SK-N-SH treated with all-trans-retinoic acid at 6 μM for 48 hours (cell line): ENCODE measurements around the gene SNX5.

Experiments
- ATAC-seq: fragments of 200-7000 bp; cut with Tn5 transposase; 3 replicates; pipeline ENCODE4 v1.9.1; 2020; ENCODE audit warnings: mild to moderate bottlenecking, moderate library complexity
- BACH2 ChIP-seq: fragments of 250-450 bp; sonication (Bioruptor Pico); IDR thresholded peaks from 2 replicates; pipeline ENCODE4 v1.9.0; 2021; ENCODE audit warnings: mild to moderate bottlenecking, borderline replicate concordance
- CREB5 ChIP-seq: fragments of 250-450 bp; sonication (Bioruptor Pico); IDR thresholded peaks from 2 replicates; pipeline ENCODE4 v1.5.1; 2020; ENCODE audit warnings: low read depth, mild to moderate bottlenecking, moderate library complexity
- CSDC2 ChIP-seq: fragments of 250-450 bp; sonication (Bioruptor Pico); IDR thresholded peaks from 2 replicates; pipeline ENCODE4 v1.5.0; 2020; ENCODE audit warnings: mild to moderate bottlenecking, moderate library complexity
- GLIS3 ChIP-seq: fragments of 250-450 bp; sonication (Bioruptor Pico); IDR thresholded peaks from 2 replicates; pipeline ENCODE4 v1.5.0; 2020; ENCODE audit warnings: mild to moderate bottlenecking, moderate library complexity
- ISL1 ChIP-seq: fragments of 250-450 bp; sonication (Bioruptor Pico); IDR thresholded peaks from 2 replicates; pipeline ENCODE4 v2.1.2; 2022; ENCODE audit warnings: mild to moderate bottlenecking, moderate library complexity
- OSR1 ChIP-seq: fragments of 250-450 bp; sonication (Bioruptor Pico); IDR thresholded peaks from 2 replicates; pipeline ENCODE4 v1.8.0; 2022; ENCODE audit warnings: moderate library complexity, mild to moderate bottlenecking, inconsistent platforms
- POU6F1 ChIP-seq: fragments of 250-450 bp; sonication (Bioruptor Pico); IDR thresholded peaks from 2 replicates; pipeline ENCODE4 v1.8.0; 2021; ENCODE audit warnings: low read depth, mild to moderate bottlenecking, moderate library complexity, borderline replicate concordance
- PPARA ChIP-seq: fragments of 250-450 bp; sonication (Bioruptor Pico); IDR thresholded peaks from 2 replicates; pipeline ENCODE4 v1.5.0; 2020; ENCODE audit warnings: mild to moderate bottlenecking, borderline replicate concordance
- RARB ChIP-seq: fragments of 250-450 bp; sonication (Bioruptor Pico); IDR thresholded peaks from 2 replicates; pipeline ENCODE4 v1.8.0; 2021; ENCODE audit warnings: mild to moderate bottlenecking, moderate library complexity
- SNAI2 ChIP-seq: fragments of 250-450 bp; sonication (Bioruptor Pico); IDR thresholded peaks from 2 replicates; pipeline ENCODE4 v1.5.0; 2020; ENCODE audit warnings: mild to moderate bottlenecking, moderate library complexity
- TCF4 ChIP-seq: fragments of 250-450 bp; sonication (Bioruptor Pico); IDR thresholded peaks from 2 replicates; pipeline ENCODE4 v1.8.0; 2021; ENCODE audit warnings: mild to moderate bottlenecking, moderate library complexity, borderline replicate concordance
- TOX ChIP-seq: fragments of 250-450 bp; sonication (Bioruptor Pico); IDR thresholded peaks from 2 replicates; pipeline ENCODE4 v1.8.0; 2021; ENCODE audit warnings: mild to moderate bottlenecking, moderate library complexity, borderline replicate concordance
- ZC3H10 ChIP-seq: fragments of 250-450 bp; sonication (Bioruptor Pico); IDR thresholded peaks from 2 replicates; pipeline ENCODE4 v1.5.1; 2021; ENCODE audit warnings: mild to moderate bottlenecking, moderate library complexity
- ZFP3 ChIP-seq: fragments of 250-450 bp; sonication (Bioruptor Pico); IDR thresholded peaks from 2 replicates; pipeline ENCODE4 v1.5.0; 2020; ENCODE audit warnings: mild to moderate bottlenecking, moderate library complexity
- ZFP30 ChIP-seq: fragments of 450-650 bp; formaldehyde crosslinking; IDR thresholded peaks from 2 replicates; pipeline ENCODE4 v1.5.0; 2022; ENCODE audit warnings: mild to moderate bottlenecking, moderate library complexity
- ZNF565 ChIP-seq: fragments of 450-650 bp; formaldehyde crosslinking; conservative IDR thresholded peaks from 2 replicates; pipeline ENCODE4 v1.5.0; 2020; ENCODE audit warnings: low read depth, mild to moderate bottlenecking, moderate library complexity
- ZNF70 ChIP-seq: fragments of 450-650 bp; formaldehyde crosslinking; IDR thresholded peaks from 2 replicates; pipeline ENCODE4 v1.5.0; 2020; ENCODE audit warnings: mild to moderate bottlenecking, moderate library complexity
- ZNF8 ChIP-seq: fragments of 450-650 bp; formaldehyde crosslinking; IDR thresholded peaks from 2 replicates; pipeline ENCODE4 v1.5.0; 2020; ENCODE audit warnings: mild to moderate bottlenecking, moderate library complexity
- TF ChIP-seq, protein P1 (sequence below): fragments of 250-450 bp; sonication (Bioruptor Pico); IDR thresholded peaks from 2 replicates; pipeline ENCODE4 v1.5.0; 2020; ENCODE audit warnings: mild to moderate bottlenecking, moderate library complexity
- TF ChIP-seq, protein P2 (sequence below): fragments of 250-450 bp; sonication (Bioruptor Pico); IDR thresholded peaks from 2 replicates; pipeline ENCODE4 v1.8.0; 2020; ENCODE audit warnings: mild to moderate bottlenecking, moderate library complexity, borderline replicate concordance

Gene SNX5

GRCh38 chr20:17968366-17969277 is at the start of gene SNX5, which contains the start of gene MGME1:
TSS of gene SNX5 (minus strand) at chr20:17968794. CDS start at chr20:17968425, 369 bp downstream.
TSS of gene MGME1 (plus strand) at chr20:17969018. CDS start at chr20:17969860, 842 bp downstream.
- ATAC-seq: peak; percentile 95
- TF ChIP-seq ISL1 (CRISPR knock-in tag) (no peak), CREB5 (CRISPR knock-in tag) (no peak), TOX (CRISPR knock-in tag) (no peak), ZC3H10 (CRISPR knock-in tag) (no peak), CSDC2 (CRISPR knock-in tag) (peak; percentile 94), ZFP3 (peak; percentile 43; the same call in 1 of the 2 replicates), PPARA (no peak), SNAI2 (CRISPR knock-in tag) (no peak), ZFP30 (0 out of 2 replicates have a peak, but pooled peaks have one; percentile 17), OSR1 (CRISPR knock-in tag) (no peak), RARB (no peak), ZNF70 (CRISPR knock-in tag) (0 out of 2 replicates have a peak, but pooled peaks have one; percentile 22), GLIS3 (CRISPR knock-in tag) (0 out of 2 replicates have a peak, but pooled peaks have one; percentile 59), POU6F1 (CRISPR knock-in tag) (no peak), BACH2 (CRISPR knock-in tag) (no peak), ZNF565 (peak; percentile 85)
- TF ChIP-seq, protein P1, sequence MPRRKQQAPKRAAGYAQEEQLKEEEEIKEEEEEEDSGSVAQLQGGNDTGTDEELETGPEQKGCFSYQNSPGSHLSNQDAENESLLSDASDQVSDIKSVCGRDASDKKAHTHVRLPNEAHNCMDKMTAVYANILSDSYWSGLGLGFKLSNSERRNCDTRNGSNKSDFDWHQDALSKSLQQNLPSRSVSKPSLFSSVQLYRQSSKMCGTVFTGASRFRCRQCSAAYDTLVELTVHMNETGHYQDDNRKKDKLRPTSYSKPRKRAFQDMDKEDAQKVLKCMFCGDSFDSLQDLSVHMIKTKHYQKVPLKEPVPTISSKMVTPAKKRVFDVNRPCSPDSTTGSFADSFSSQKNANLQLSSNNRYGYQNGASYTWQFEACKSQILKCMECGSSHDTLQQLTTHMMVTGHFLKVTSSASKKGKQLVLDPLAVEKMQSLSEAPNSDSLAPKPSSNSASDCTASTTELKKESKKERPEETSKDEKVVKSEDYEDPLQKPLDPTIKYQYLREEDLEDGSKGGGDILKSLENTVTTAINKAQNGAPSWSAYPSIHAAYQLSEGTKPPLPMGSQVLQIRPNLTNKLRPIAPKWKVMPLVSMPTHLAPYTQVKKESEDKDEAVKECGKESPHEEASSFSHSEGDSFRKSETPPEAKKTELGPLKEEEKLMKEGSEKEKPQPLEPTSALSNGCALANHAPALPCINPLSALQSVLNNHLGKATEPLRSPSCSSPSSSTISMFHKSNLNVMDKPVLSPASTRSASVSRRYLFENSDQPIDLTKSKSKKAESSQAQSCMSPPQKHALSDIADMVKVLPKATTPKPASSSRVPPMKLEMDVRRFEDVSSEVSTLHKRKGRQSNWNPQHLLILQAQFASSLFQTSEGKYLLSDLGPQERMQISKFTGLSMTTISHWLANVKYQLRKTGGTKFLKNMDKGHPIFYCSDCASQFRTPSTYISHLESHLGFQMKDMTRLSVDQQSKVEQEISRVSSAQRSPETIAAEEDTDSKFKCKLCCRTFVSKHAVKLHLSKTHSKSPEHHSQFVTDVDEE: peak; percentile 86
- TF ChIP-seq, protein P2, sequence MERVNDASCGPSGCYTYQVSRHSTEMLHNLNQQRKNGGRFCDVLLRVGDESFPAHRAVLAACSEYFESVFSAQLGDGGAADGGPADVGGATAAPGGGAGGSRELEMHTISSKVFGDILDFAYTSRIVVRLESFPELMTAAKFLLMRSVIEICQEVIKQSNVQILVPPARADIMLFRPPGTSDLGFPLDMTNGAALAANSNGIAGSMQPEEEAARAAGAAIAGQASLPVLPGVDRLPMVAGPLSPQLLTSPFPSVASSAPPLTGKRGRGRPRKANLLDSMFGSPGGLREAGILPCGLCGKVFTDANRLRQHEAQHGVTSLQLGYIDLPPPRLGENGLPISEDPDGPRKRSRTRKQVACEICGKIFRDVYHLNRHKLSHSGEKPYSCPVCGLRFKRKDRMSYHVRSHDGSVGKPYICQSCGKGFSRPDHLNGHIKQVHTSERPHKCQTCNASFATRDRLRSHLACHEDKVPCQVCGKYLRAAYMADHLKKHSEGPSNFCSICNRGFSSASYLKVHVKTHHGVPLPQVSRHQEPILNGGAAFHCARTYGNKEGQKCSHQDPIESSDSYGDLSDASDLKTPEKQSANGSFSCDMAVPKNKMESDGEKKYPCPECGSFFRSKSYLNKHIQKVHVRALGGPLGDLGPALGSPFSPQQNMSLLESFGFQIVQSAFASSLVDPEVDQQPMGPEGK (CRISPR knock-in tag): 0 out of 2 replicates have a peak, but pooled peaks have one; percentile 30

DNA sequence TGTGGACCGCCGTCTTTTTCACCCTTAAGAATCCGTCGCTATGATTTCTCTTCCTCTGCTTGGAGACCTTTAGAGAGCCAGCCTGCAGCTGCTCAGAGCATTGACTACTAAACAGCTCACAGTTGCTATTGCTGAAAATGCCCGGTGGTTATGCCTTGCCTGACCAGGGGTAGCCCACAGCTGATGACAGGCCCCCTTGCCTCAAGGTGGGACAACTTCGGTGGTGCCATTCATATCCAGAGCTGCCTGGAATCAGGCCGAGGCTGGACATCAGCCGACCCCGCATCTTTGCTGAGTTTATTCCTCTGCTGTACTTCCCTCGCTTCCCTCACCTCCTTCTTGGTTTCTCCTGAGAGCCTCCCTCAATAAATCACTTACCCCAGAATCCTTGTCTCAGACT is 49.5 kb upstream of the SNX5 start:
- ATAC-seq: no peak
- TF ChIP-seq CREB5 (CRISPR knock-in tag): no peak

DNA sequence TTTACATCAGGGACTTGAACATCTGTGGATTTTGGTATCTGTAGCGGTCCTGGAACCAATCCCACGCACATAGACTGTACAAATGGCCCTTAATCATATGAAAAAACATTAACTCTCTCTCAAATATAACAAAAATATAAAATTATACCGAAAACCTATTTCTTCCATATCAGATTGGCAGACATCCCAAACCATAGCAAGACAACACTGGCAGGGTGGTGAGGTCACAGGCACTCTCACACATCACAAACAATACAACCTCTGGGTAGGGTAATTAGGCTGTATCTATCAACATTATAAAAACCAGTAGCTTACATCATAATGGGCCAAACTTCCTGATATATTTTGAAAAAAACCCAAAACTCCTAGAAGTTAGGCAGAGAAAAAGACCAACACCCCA is 48.2 kb upstream of the SNX5 start:
- no peak for TF ChIP-seq ZNF70 (CRISPR knock-in tag)
- no peak for TF ChIP-seq BACH2 (CRISPR knock-in tag)
- peak; percentile 27; the same call in 1 of the 2 replicates for TF ChIP-seq TCF4 (CRISPR knock-in tag)
- TF ChIP-seq, protein P2 (CRISPR knock-in tag): no peak
- TF ChIP-seq GLIS3 (CRISPR knock-in tag): no peak
- no peak for TF ChIP-seq RARB
- TF ChIP-seq CREB5 (CRISPR knock-in tag): no peak
- no peak for TF ChIP-seq ZNF8 (CRISPR knock-in tag)

More for the DNA sequence above, 48.2 kb upstream of the SNX5 start:
- no peak for ATAC-seq
